ENCODE results near the gene NODAL. TPM values are rescaled to one million over a fixed set of nuclear protein-coding genes. Genes with fewer than 3 reads are reported as not detected.
A peak's percentile ranks its signal among the peaks of the same experiment; 100 is the strongest.

Gene NODAL
- total and polyA plus RNA-seq, 2 of the 4 experiments (the other 2 are of a cell fraction): not detected

DNA sequence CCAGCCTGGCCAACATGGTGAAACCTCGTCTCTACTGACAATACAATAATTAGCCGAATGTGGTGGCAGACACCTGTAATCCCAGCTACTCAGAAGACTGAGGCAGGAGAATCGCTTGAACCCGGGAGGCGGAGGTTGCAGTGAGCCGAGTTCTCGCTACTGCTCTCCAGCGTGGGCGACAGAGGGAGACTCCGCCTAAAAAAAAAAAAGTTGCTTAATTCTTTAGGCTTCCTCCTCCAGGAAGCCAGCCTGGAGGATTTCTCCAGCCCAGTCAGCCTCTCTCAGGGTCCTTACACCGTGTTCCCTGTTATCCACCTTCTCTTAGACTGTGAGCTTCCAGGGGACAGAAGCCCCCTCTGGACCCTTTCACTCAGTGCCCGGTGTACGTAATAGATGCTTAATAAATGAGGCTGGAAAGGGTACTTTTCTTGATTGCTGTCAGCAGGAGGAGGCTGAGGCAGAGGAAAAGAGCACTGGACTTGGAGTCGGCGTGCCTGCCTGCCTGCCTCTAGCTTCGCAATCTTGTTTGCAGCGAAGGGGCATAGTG lies 16.4 kb upstream of the NODAL start:
- Histone ChIP-seq H3K9me3 (ENCODE audit: control insufficient read depth, insufficient read depth, low read length) (no peaks in the 10 kb centered on the region), H2AK9ac (replicated peaks; ENCODE audit: low read depth, low read length, poor library complexity) (no peak overlapping the region), H3K18ac (ENCODE audit: low read depth, low read length) (no peak overlapping the region), H3K14ac (replicated peaks; ENCODE audit: low read depth, low read length) (no peak overlapping the region), H2BK15ac (ENCODE audit: low read depth, low read length) (no peak overlapping the region), H2AK5ac (ENCODE audit: low read depth, low read length) (no peak overlapping the region), H3K4me1 (ENCODE audit: control insufficient read depth, insufficient read depth, low read length) (peaks cover 2% of the 10 kb centered on the region; the same call in 1 of the 2 replicates), H3K36me3 (ENCODE audit: control insufficient read depth, insufficient read depth, low read length) (no peaks in the 10 kb centered on the region), H3K4me2 (ENCODE audit: low read depth, low read length) (no peak overlapping the region), H3K4me3 (ENCODE audit: insufficient read depth, low read depth, low read length) (no peak overlapping the region), H3K79me1 (ENCODE audit: low read depth in 1 of 2, low read length in 2 of 2) (no peaks in the 10 kb centered on the region), H4K5ac (ENCODE audit: low read depth, low read length) (no peak overlapping the region), H3K27me3 (ENCODE audit: control insufficient read depth, insufficient read depth, low read length) (peaks cover 30% of the 10 kb centered on the region), H4K8ac (ENCODE audit: low read depth in 2 of 2, low read length in 2 of 2) (no peak overlapping the region), H2BK5ac (ENCODE audit: low read depth, low read length, poor library complexity, severe bottlenecking) (no peak overlapping the region), H3K4ac (ENCODE audit: low read depth, low read length) (no peak overlapping the region), H2BK120ac (ENCODE audit: low read depth, low read length) (no peak overlapping the region), H4K91ac (ENCODE audit: insufficient read depth, low read depth, low read length) (no peak overlapping the region), H4K20me1 (ENCODE audit: insufficient read depth, low read length) (no peaks in the 10 kb centered on the region), H3K56ac (ENCODE audit: extremely low read depth, insufficient read depth, low read length) (no peak overlapping the region), H2BK20ac (ENCODE audit: low read depth, low read length) (no peak overlapping the region), H3K9me1 (ENCODE audit: insufficient read depth, low read length) (no peaks in the 10 kb centered on the region; the same call in 1 of the 2 replicates), H3K27ac (ENCODE audit: insufficient read depth, low read length) (no peak overlapping the region), H3K23ac (ENCODE audit: low read depth, low read length) (no peak overlapping the region), H2AFZ (replicated peaks; ENCODE audit: low read length, poor library complexity) (peak overlapping the region; percentile 79), H3K9ac (ENCODE audit: low read depth, low read length) (no peak overlapping the region)
- dilution Hi-C loops (cut with HindIII; ENCODE audit: low sequenced_read_pairs, unreplicated experiment): no loop called here
- DNase-seq (no peak), ATAC-seq (ENCODE audit: low read depth) (no peak)
- ChIA-PET CTCF (interaction anchor here (0.7 to 1.2 kb wide), 3 partner anchors 27 to 746 kb away, joined by 3 to 6 read pairs (median 3); no protein-coding TSS in a partner anchor), POLR2A (ENCODE audit: unreplicated experiment) (no interaction called here)
- BruUV-seq (replicated peaks): no TSS peak
- in situ Hi-C loops (cut with MboI; ENCODE audit: low sequenced_read_pairs): no loop called here
- no peak for TF ChIP-seq POLR2A (IDR thresholded peaks at IDR 0.05; ENCODE audit: low read depth, low read length)
- no peak for TF ChIP-seq RFX5 (IDR thresholded peaks at IDR 0.05; ENCODE audit: low read depth, low read length)
- no peak for TF ChIP-seq BHLHE40 (IDR thresholded peaks at IDR 0.05; ENCODE audit: low read depth, low read length)
- TF ChIP-seq, protein P1, sequence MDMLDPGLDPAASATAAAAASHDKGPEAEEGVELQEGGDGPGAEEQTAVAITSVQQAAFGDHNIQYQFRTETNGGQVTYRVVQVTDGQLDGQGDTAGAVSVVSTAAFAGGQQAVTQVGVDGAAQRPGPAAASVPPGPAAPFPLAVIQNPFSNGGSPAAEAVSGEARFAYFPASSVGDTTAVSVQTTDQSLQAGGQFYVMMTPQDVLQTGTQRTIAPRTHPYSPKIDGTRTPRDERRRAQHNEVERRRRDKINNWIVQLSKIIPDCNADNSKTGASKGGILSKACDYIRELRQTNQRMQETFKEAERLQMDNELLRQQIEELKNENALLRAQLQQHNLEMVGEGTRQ (IDR thresholded peaks at IDR 0.05; ENCODE audit: low read depth, low read length): no peak
- no peak for TF ChIP-seq RAD21 (IDR thresholded peaks at IDR 0.05; ENCODE audit: low read length)
- no peak for TF ChIP-seq FOS (IDR thresholded peaks at IDR 0.05; ENCODE audit: low read depth, low read length)
- 49% methylated on average over 3 of the region's 17 CpGs; no CpG with 5 or more reads in 1 of the 2 experiments for WGBS, 2 experiments (ENCODE audit: extremely low coverage in 2 of 2, insufficient read length in 1 of 2)
- intact Hi-C loops (cut with micrococcal nuclease): no loop called here

All from IMR-90 (cell line).